Ectodermal cell (in vitro differentiated cells): ENCODE results near the gene DUSP11.
"Not testable (repeated sequence)": the region's sequence is repeated elsewhere in the genome, so short reads cannot be mapped to it uniquely, and the experiment has no call there.

ENCODE experiments used
- H3K27ac ChIP-seq: 2 replicates; pipeline ENCODE4 v1.7.0; 2013; ENCODE audit warnings: mild to moderate bottlenecking, low read depth, low read length; ENCODE audit not compliant: insufficient read depth, poor library complexity, severe bottlenecking
- H3K27me3 ChIP-seq: 2 replicates; pipeline ENCODE4 v1.7.0; 2013; ENCODE audit warnings: mild to moderate bottlenecking, low read length; ENCODE audit not compliant: insufficient read depth, control insufficient read depth, poor library complexity, severe bottlenecking
- H3K36me3 ChIP-seq: one replicate; pipeline ENCODE4 v1.7.0; 2013; ENCODE audit warnings: low read length; ENCODE audit not compliant: control insufficient read depth, insufficient read depth
- H3K4me1 ChIP-seq: one replicate; pipeline ENCODE4 v1.7.0; 2013; ENCODE audit warnings: low read length; ENCODE audit not compliant: control insufficient read depth, insufficient read depth
- H3K4me3 ChIP-seq: 2 replicates; pipeline ENCODE4 v1.7.0; 2013; ENCODE audit warnings: low read depth, low read length, control low read depth; ENCODE audit not compliant: insufficient read depth
- H3K9me3 ChIP-seq: 2 replicates; pipeline ENCODE4 v1.7.0; 2013; ENCODE audit warnings: mild to moderate bottlenecking, low read length, moderate library complexity; ENCODE audit not compliant: control insufficient read depth
- WGBS, 2 experiments: methylation state at CpG; one replicate each; pipeline ENCODE4 v1.1.7; 2013; ENCODE audit warnings: missing lambda C conversion rate in 2 of 2; 5-methylcytosine and 5-hydroxymethylcytosine counted together

DUSP11 gene

GRCh38 chr2:73718851-73719621 lies 60.9 kb downstream of the DUSP11 start:
- no peaks in the 10 kb centered on the region for H3K36me3 ChIP-seq
- 81 to 82% methylated on average over 11 of the region's 11 CpGs for WGBS, 2 experiments
- H3K4me3 ChIP-seq: no peak overlapping the region
- no peak overlapping the region for H3K27ac ChIP-seq
- H3K4me1 ChIP-seq: no peaks in the 10 kb centered on the region
- H3K9me3 ChIP-seq: no peaks in the 10 kb centered on the region
- peaks cover 4% of the 10 kb centered on the region for H3K27me3 ChIP-seq

GRCh38 chr2:73718421-73718820 lies 61.5 kb downstream of the DUSP11 start:
- H3K27ac ChIP-seq: no peak overlapping the region
- no peaks in the 10 kb centered on the region for H3K4me1 ChIP-seq
- no peak overlapping the region for H3K4me3 ChIP-seq
- H3K36me3 ChIP-seq: no peaks in the 10 kb centered on the region
- no peaks in the 10 kb centered on the region for H3K9me3 ChIP-seq
- H3K27me3 ChIP-seq: peaks cover 4% of the 10 kb centered on the region
- WGBS, 2 experiments: 75 to 76% methylated on average over 6 of the region's 6 CpGs

GRCh38 chr2:73717695-73718094 lies 62.2 kb downstream of the DUSP11 start:
- not testable (repeated sequence) for H3K27me3 ChIP-seq, H3K4me1 ChIP-seq, H3K27ac ChIP-seq, H3K36me3 ChIP-seq, H3K9me3 ChIP-seq, H3K4me3 ChIP-seq
- 87 to 89% methylated on average over 2 of the region's 4 CpGs for WGBS, 2 experiments

- H3K36me3 ChIP-seq: no peaks in the 10 kb centered on the region
- peaks cover 4% of the 10 kb centered on the region for H3K27me3 ChIP-seq
- no peaks in the 10 kb centered on the region for H3K4me1 ChIP-seq
- H3K9me3 ChIP-seq: no peaks in the 10 kb centered on the region
- H3K27ac ChIP-seq: no peak overlapping the region
- H3K4me3 ChIP-seq: no peak overlapping the region
Observed at GRCh38 chr2:73717251-73717606, 62.7 kb downstream of the DUSP11 start.

- Histone ChIP-seq H3K27me3 (peaks cover 9% of the 10 kb centered on the region), H3K4me1 (no peaks in the 10 kb centered on the region), H3K36me3 (no peaks in the 10 kb centered on the region), H3K4me3 (no peak overlapping the region), H3K27ac (no peak overlapping the region), H3K9me3 (no peaks in the 10 kb centered on the region)
- 75 to 76% methylated on average over 8 of the region's 8 CpGs for WGBS, 2 experiments
Observed at GRCh38 chr2:73716543-73717250, 63.2 kb downstream of the DUSP11 start.

GRCh38 chr2:73714091-73714490 lies 65.8 kb downstream of the DUSP11 start:
- Histone ChIP-seq H3K4me3 (no peak overlapping the region), H3K9me3 (no peaks in the 10 kb centered on the region), H3K27me3 (peaks cover 19% of the 10 kb centered on the region), H3K27ac (no peak overlapping the region), H3K36me3 (no peaks in the 10 kb centered on the region), H3K4me1 (no peaks in the 10 kb centered on the region)
- 89 to 93% methylated on average over 1 to 2 of the region's 2 CpGs for WGBS, 2 experiments
